Glomerular visceral epithelial cell (primary cell): Measurements from ENCODE around the gene PLOD3.

ENCODE experiments used
- DNase-seq: peaks from one replicate; pipeline ENCODE4 v3.0.0-alpha.2; 2016; ENCODE audit errors: extremely low spot score

The PLOD3 gene

GRCh38 chr7:101239191-101239950, 22.0 kb upstream of the PLOD3 start:
- DNase-seq, result no peak

GRCh38 chr7:101238226-101239182, 21.1 kb upstream of the PLOD3 start:
- no peak for DNase-seq

GRCh38 chr7:101237206-101238067, 20.1 kb upstream of the PLOD3 start, which contains the start of gene CLDN15:
TSS of gene CLDN15 (minus strand) at chr7:101237802. CDS start at chr7:101237581, 221 bp downstream.
- no peak for DNase-seq

- no peak for DNase-seq
Measured at GRCh38 chr7:101236292-101236835, 19.0 kb upstream of the PLOD3 start.

GRCh38 chr7:101235522-101235921, 18.1 kb upstream of the PLOD3 start:
- no peak for DNase-seq

GRCh38 chr7:101235050-101235449, 17.7 kb upstream of the PLOD3 start:
- DNase-seq, result no peak

- no peak for DNase-seq
Measured at GRCh38 chr7:101234636-101235035, 17.3 kb upstream of the PLOD3 start.

GRCh38 chr7:101233907-101234547, 16.6 kb upstream of the PLOD3 start:
- DNase-seq, result no peak

- DNase-seq, result no peak
Measured at GRCh38 chr7:101232141-101232850, 14.9 kb upstream of the PLOD3 start.

GRCh38 chr7:101231644-101232043, 14.3 kb upstream of the PLOD3 start:
- no peak for DNase-seq

- no peak for DNase-seq
Measured at GRCh38 chr7:101226721-101227120, 9.3 kb upstream of the PLOD3 start.

GRCh38 chr7:101225650-101226049, 8.3 kb upstream of the PLOD3 start:
- DNase-seq, result no peak

GRCh38 chr7:101223528-101223927, 6.1 kb upstream of the PLOD3 start:
- no peak for DNase-seq

GRCh38 chr7:101222275-101222830, 5.0 kb upstream of the PLOD3 start:
- DNase-seq, result no peak

GRCh38 chr7:101220295-101220694, 2.9 kb upstream of the PLOD3 start:
- DNase-seq, result no peak

- DNase-seq, result no peak
Measured at GRCh38 chr7:101218236-101219125, 1.1 kb upstream of the PLOD3 start.

GRCh38 chr7:101216860-101217387, 457 bp downstream of the PLOD3 start:
- no peak for DNase-seq

- no peak for DNase-seq
Measured at GRCh38 chr7:101216001-101216859, 1.2 kb downstream of the PLOD3 start.
